ENCODE measurements around the gene MCCC2. TPM values are rescaled to one million over a fixed set of nuclear protein-coding genes. Genes with fewer than 3 reads are reported as not detected.
"Not testable (repeated sequence)": the region's sequence is repeated elsewhere in the genome, so short reads cannot be mapped to it uniquely, and the experiment has no call there.

MCCC2 gene
- total and polyA plus RNA-seq, 2 experiments from 2014 or later, result 31.9 to 59.1 TPM

- not testable (repeated sequence) for H3K9me2 ChIP-seq (ENCODE audit: insufficient read depth); H3K27ac ChIP-seq (ENCODE audit: low read depth); H4K20me1 ChIP-seq (replicated peaks; ENCODE audit: insufficient read depth); H3K4me3 Mint-ChIP-seq; H3F3A ChIP-seq (replicated peaks; ENCODE audit: low read depth); H3K9me3 Mint-ChIP-seq; H3K4me2 ChIP-seq; H3K79me2 ChIP-seq (replicated peaks; ENCODE audit: insufficient read depth); H3K27me3 Mint-ChIP-seq (ENCODE audit: insufficient read depth, low read depth, poor library complexity); H2AFZ ChIP-seq; H3K4me3 ChIP-seq; ATAC-seq; H3K27ac Mint-ChIP-seq; H3K4me1 ChIP-seq (ENCODE audit: insufficient read depth); H3K27me3 ChIP-seq (ENCODE audit: insufficient read depth); DNase-seq (ENCODE audit: low spot score); H3K4me1 Mint-ChIP-seq
- H3K36me3 Mint-ChIP-seq (ENCODE audit: low read depth), result peaks cover 85% of the 10 kb centered on the region
- peaks cover 56% of the 10 kb centered on the region for H3K36me3 ChIP-seq (ENCODE audit: insufficient read depth)
Observed at GRCh38 chr5:71550885-71551284, 36.3 kb upstream of the MCCC2 start.

DNA sequence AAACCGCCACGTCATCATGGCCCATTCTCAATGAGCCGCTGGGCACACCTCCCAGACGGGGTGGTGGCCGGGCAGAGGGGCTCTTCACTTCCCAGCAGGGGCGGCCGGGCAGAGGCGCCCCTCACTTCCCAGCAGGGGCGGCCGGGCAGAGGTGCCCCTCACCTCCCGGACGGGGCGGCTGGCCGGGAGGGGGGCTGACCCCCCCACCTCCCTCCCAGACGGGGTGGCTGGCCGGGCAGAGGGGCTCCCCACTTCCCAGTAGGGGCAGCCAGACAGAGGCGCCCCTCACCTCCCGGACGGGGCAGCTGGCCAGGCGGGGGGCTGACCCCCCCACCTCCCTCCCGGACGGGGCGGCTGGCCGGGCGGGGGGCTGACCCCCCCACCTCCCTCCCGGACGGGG, 35.6 kb upstream of the MCCC2 start:
- H2AFZ ChIP-seq; H3F3A ChIP-seq (replicated peaks; ENCODE audit: low read depth); H3K4me1 Mint-ChIP-seq; ATAC-seq; H3K4me1 ChIP-seq (ENCODE audit: insufficient read depth); H3K4me3 Mint-ChIP-seq; H4K20me1 ChIP-seq (replicated peaks; ENCODE audit: insufficient read depth); H3K4me2 ChIP-seq; H3K27me3 Mint-ChIP-seq (ENCODE audit: insufficient read depth, low read depth, poor library complexity); H3K4me3 ChIP-seq; H3K9me3 Mint-ChIP-seq; DNase-seq (ENCODE audit: low spot score); H3K79me2 ChIP-seq (replicated peaks; ENCODE audit: insufficient read depth); H3K27me3 ChIP-seq (ENCODE audit: insufficient read depth); H3K9me2 ChIP-seq (ENCODE audit: insufficient read depth); H3K27ac Mint-ChIP-seq; H3K27ac ChIP-seq (ENCODE audit: low read depth): not testable (repeated sequence)
- H3K36me3 Mint-ChIP-seq (ENCODE audit: low read depth), result peaks cover 81% of the 10 kb centered on the region
- peaks cover 50% of the 10 kb centered on the region for H3K36me3 ChIP-seq (ENCODE audit: insufficient read depth)

- not testable (repeated sequence) for H3K4me1 Mint-ChIP-seq; H4K20me1 ChIP-seq (replicated peaks; ENCODE audit: insufficient read depth); H3F3A ChIP-seq (replicated peaks; ENCODE audit: low read depth); DNase-seq (ENCODE audit: low spot score); H3K4me3 ChIP-seq; H3K27me3 ChIP-seq (ENCODE audit: insufficient read depth); H3K27ac ChIP-seq (ENCODE audit: low read depth); H2AFZ ChIP-seq; H3K4me2 ChIP-seq; H3K27me3 Mint-ChIP-seq (ENCODE audit: insufficient read depth, low read depth, poor library complexity); H3K4me3 Mint-ChIP-seq; H3K27ac Mint-ChIP-seq; H3K4me1 ChIP-seq (ENCODE audit: insufficient read depth); H3K9me2 ChIP-seq (ENCODE audit: insufficient read depth); ATAC-seq; H3K9me3 Mint-ChIP-seq; H3K79me2 ChIP-seq (replicated peaks; ENCODE audit: insufficient read depth)
- H3K36me3 ChIP-seq (ENCODE audit: insufficient read depth), result peaks cover 52% of the 10 kb centered on the region
- peaks cover 79% of the 10 kb centered on the region for H3K36me3 Mint-ChIP-seq (ENCODE audit: low read depth)
Observed at GRCh38 chr5:71552026-71552749, 35.0 kb upstream of the MCCC2 start.

GRCh38 chr5:71563161-71563560, 24.0 kb upstream of the MCCC2 start:
- Mint-ChIP-seq H3K27me3 (ENCODE audit: insufficient read depth, low read depth, poor library complexity) (no peaks in the 10 kb centered on the region), H3K36me3 (ENCODE audit: low read depth) (peaks cover 39% of the 10 kb centered on the region), H3K4me1 (no peaks in the 10 kb centered on the region), H3K27ac (no peak overlapping the region), H3K4me3 (no peak overlapping the region), H3K9me3 (no peaks in the 10 kb centered on the region)
- H3K9me2 ChIP-seq (ENCODE audit: insufficient read depth), result no peaks in the 10 kb centered on the region
- H3K27me3 ChIP-seq (ENCODE audit: insufficient read depth), result no peaks in the 10 kb centered on the region
- H3F3A ChIP-seq (replicated peaks; ENCODE audit: low read depth), result no peaks in the 10 kb centered on the region
- no peak overlapping the region for H3K4me2 ChIP-seq
- no peaks in the 10 kb centered on the region for H3K4me1 ChIP-seq (ENCODE audit: insufficient read depth)
- 0 out of 2 replicates have a peak, but pooled peaks cover 9% of the 10 kb centered on the region for H4K20me1 ChIP-seq (replicated peaks; ENCODE audit: insufficient read depth)
- no peak overlapping the region for H3K27ac ChIP-seq (ENCODE audit: low read depth)
- H2AFZ ChIP-seq, result no peak overlapping the region
- DNase-seq (ENCODE audit: low spot score) (no peak), ATAC-seq (no peak)
- no peak overlapping the region for H3K4me3 ChIP-seq
- no peaks in the 10 kb centered on the region for H3K79me2 ChIP-seq (replicated peaks; ENCODE audit: insufficient read depth)
- H3K36me3 ChIP-seq (ENCODE audit: insufficient read depth), result peaks cover 15% of the 10 kb centered on the region
- TF ChIP-seq STAT1 (IDR thresholded peaks at IDR 0.05; ENCODE audit: unreplicated experiment) (no peak), ZNF114 (CRISPR knock-in tag; IDR thresholded peaks at IDR 0.05) (no peak), NANOG (IDR thresholded peaks at IDR 0.05; ENCODE audit: borderline replicate concordance) (no peak), REST (IDR thresholded peaks at IDR 0.05; ENCODE audit: unreplicated experiment) (no peak), CREB1 (CRISPR knock-in tag; IDR thresholded peaks at IDR 0.05; ENCODE audit: low read depth) (no peak), EZH2 (IDR thresholded peaks at IDR 0.05; ENCODE audit: low read depth, unreplicated experiment) (no peak)
- TF ChIP-seq, protein P1, sequence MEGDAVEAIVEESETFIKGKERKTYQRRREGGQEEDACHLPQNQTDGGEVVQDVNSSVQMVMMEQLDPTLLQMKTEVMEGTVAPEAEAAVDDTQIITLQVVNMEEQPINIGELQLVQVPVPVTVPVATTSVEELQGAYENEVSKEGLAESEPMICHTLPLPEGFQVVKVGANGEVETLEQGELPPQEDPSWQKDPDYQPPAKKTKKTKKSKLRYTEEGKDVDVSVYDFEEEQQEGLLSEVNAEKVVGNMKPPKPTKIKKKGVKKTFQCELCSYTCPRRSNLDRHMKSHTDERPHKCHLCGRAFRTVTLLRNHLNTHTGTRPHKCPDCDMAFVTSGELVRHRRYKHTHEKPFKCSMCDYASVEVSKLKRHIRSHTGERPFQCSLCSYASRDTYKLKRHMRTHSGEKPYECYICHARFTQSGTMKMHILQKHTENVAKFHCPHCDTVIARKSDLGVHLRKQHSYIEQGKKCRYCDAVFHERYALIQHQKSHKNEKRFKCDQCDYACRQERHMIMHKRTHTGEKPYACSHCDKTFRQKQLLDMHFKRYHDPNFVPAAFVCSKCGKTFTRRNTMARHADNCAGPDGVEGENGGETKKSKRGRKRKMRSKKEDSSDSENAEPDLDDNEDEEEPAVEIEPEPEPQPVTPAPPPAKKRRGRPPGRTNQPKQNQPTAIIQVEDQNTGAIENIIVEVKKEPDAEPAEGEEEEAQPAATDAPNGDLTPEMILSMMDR (conservative IDR thresholded peaks at IDR 0.05; ENCODE audit: low read depth in 2 of 2), result no peak

Measured in GM23338 (cell line).